ENCODE measurements around the gene TGFBR3L.

Gene TGFBR3L

GRCh38 chr19:7925171-7925851 lies 10.7 kb downstream of the TGFBR3L start (continued):
- TF ChIP-seq ZBTB6 (tag by site-specific recombination; IDR thresholded peaks at IDR 0.05), result no peak
- TF ChIP-seq YY1 (tag by site-specific recombination; IDR thresholded peaks at IDR 0.05), result 0 out of 2 replicates have a peak, but pooled peaks have one; percentile 11
- TF ChIP-seq ZNF280D (tag by site-specific recombination; IDR thresholded peaks at IDR 0.05), result no peak
- TF ChIP-seq ZNF26 (tag by site-specific recombination; IDR thresholded peaks at IDR 0.05), result no peak
- peak; percentile 78 for TF ChIP-seq KLF10 (tag by site-specific recombination; IDR thresholded peaks at IDR 0.05)
- 0 out of 2 replicates have a peak, but pooled peaks have one; percentile 27 for TF ChIP-seq ZBTB44 (tag by site-specific recombination; IDR thresholded peaks at IDR 0.05)
- no peak for TF ChIP-seq ZNF585B (tag by site-specific recombination; IDR thresholded peaks at IDR 0.05)
- TF ChIP-seq ZBTB11 (tag by site-specific recombination; conservative IDR thresholded peaks at IDR 0.05; ENCODE audit: low read depth), result no peak
- TF ChIP-seq ZNF596 (tag by site-specific recombination; IDR thresholded peaks at IDR 0.05), result no peak
- TF ChIP-seq ZNF560 (tag by site-specific recombination; IDR thresholded peaks at IDR 0.05; ENCODE audit: borderline replicate concordance), result no peak
- TF ChIP-seq GLIS1 (tag by site-specific recombination; IDR thresholded peaks at IDR 0.05), result peak; percentile 44; the same call in 1 of the 2 replicates
- TF ChIP-seq ZNF488 (tag by site-specific recombination; IDR thresholded peaks at IDR 0.05), result no peak
- peak; percentile 46; the same call in 1 of the 2 replicates for TF ChIP-seq ZNF561 (tag by site-specific recombination; IDR thresholded peaks at IDR 0.05; ENCODE audit: borderline replicate concordance)
- no peak for TF ChIP-seq ZNF391 (tag by site-specific recombination; IDR thresholded peaks at IDR 0.05; ENCODE audit: borderline replicate concordance, low read depth)
- no peak for TF ChIP-seq SP7 (tag by site-specific recombination; IDR thresholded peaks at IDR 0.05)
- TF ChIP-seq ATF2 (tag by site-specific recombination; IDR thresholded peaks at IDR 0.05; ENCODE audit: low read depth), result no peak
- no peak for TF ChIP-seq HOXC10 (CRISPR knock-in tag; IDR thresholded peaks at IDR 0.05)
- peak; percentile 37; the same call in 1 of the 2 replicates for TF ChIP-seq SP3 (tag by site-specific recombination; IDR thresholded peaks at IDR 0.05)
- peak; percentile 41; the same call in 1 of the 2 replicates for TF ChIP-seq PRDM10 (tag by site-specific recombination; IDR thresholded peaks at IDR 0.05)
- TF ChIP-seq KLF1 (tag by site-specific recombination; IDR thresholded peaks at IDR 0.05), result 0 out of 2 replicates have a peak, but pooled peaks have one; percentile 12
- TF ChIP-seq KLF8 (tag by site-specific recombination; IDR thresholded peaks at IDR 0.05), result peak; percentile 68; the same call in 1 of the 2 replicates
